ENCODE measurements around the gene ST6GALNAC2.

GRCh38 chr17:76611758-76612157 lies 26.1 kb upstream of the ST6GALNAC2 start:
- TF ChIP-seq CTCF (IDR thresholded peaks at IDR 0.05) (no peak), POLR2A (IDR thresholded peaks at IDR 0.05) (no peak)
